HEK293 (cell line): ENCODE measurements around the gene MBP.

Experiments
- CTCF ChIA-PET: fragments of 350-600 bp; formaldehyde crosslinking; extraction: SDS; loops from one replicate; lab custom pipeline; 2021; ENCODE audit warnings: antibody characterized with exemption; lab: Yijun Ruan, JAX
- POLR2A ChIA-PET: fragments of 300-600 bp; formaldehyde crosslinking; extraction: SDS; loops from one replicate; lab custom pipeline; 2020; ENCODE audit warnings: antibody characterized with exemption, inconsistent platforms; lab: Yijun Ruan, JAX
- H3K27ac ChIP-seq: fragments of 200-500 bp; sonication (Bioruptor generic); 2 replicates; pipeline ENCODE4 v1.5.1; 2014; ENCODE audit warnings: low read depth, low read length, control low read depth, inconsistent platforms; ENCODE audit errors: extremely low read depth
- H3K36me3 ChIP-seq, 2 experiments: fragments of 200-500 bp in 1 of 2; sonication (Bioruptor generic) in 1 of 2; 1 replicate in 1 of 2; 2 replicates in 1 of 2; pipeline ENCODE4 v1.5.1; 2014 to 2017; ENCODE audit warnings: inconsistent platforms in 2 of 2, low read length in 2 of 2; ENCODE audit not compliant: control insufficient read depth in 2 of 2, insufficient read depth in 1 of 2
- H3K4me1 ChIP-seq: fragments of 200-500 bp; sonication (Bioruptor generic); 2 replicates; pipeline ENCODE4 v1.5.1; 2014; ENCODE audit warnings: mild to moderate bottlenecking, low read length, inconsistent platforms; ENCODE audit not compliant: control insufficient read depth, insufficient read depth
- H3K4me3 ChIP-seq: 2 replicates; pipeline ENCODE4 v1.5.1; 2011; ENCODE audit warnings: low read depth, mild to moderate bottlenecking, control low read depth, low read length, moderate library complexity
- H3K9me3 ChIP-seq: fragments of 200-500 bp; sonication (Bioruptor generic); 2 replicates; pipeline ENCODE4 v1.5.1; 2014; ENCODE audit warnings: low read depth, low read length, inconsistent platforms; ENCODE audit not compliant: control insufficient read depth, insufficient read depth
- BCL11A ChIP-seq: fragments of 450-650 bp; formaldehyde crosslinking; IDR thresholded peaks from 2 replicates; pipeline ENCODE4 v1.5.1; 2016; ENCODE audit warnings: low read depth, missing biosample characterization, missing genetic modification characterization
- HOXD13 ChIP-seq: sonication (generic); formaldehyde crosslinking; IDR thresholded peaks from 2 replicates; pipeline ENCODE4 v1.8.0; 2022; ENCODE audit warnings: missing genetic modification reagents, borderline replicate concordance
- KLF1 ChIP-seq: fragments of 450-650 bp; formaldehyde crosslinking; IDR thresholded peaks from 2 replicates; pipeline ENCODE4 v1.5.1; 2016; ENCODE audit warnings: missing biosample characterization, missing genetic modification characterization
- KLF10 ChIP-seq: fragments of 450-650 bp; IDR thresholded peaks from 2 replicates; pipeline ENCODE4 v1.5.1; 2018; ENCODE audit warnings: missing biosample characterization, mild to moderate bottlenecking, missing genetic modification characterization
- KLF17 ChIP-seq: fragments of 450-650 bp; formaldehyde crosslinking; IDR thresholded peaks from 2 replicates; pipeline ENCODE4 v1.5.1; 2016; ENCODE audit warnings: missing biosample characterization, missing genetic modification characterization
- OVOL3 ChIP-seq: fragments of 450-650 bp; formaldehyde crosslinking; IDR thresholded peaks from 2 replicates; pipeline ENCODE4 v1.5.1; 2016; ENCODE audit warnings: missing biosample characterization, missing genetic modification characterization
- RBAK ChIP-seq: fragments of 450-650 bp; formaldehyde crosslinking; IDR thresholded peaks from 2 replicates; pipeline ENCODE4 v1.5.1; 2016; ENCODE audit warnings: missing biosample characterization, missing genetic modification characterization
- REPIN1 ChIP-seq: fragments of 450-650 bp; formaldehyde crosslinking; IDR thresholded peaks from 2 replicates; pipeline ENCODE4 v1.5.1; 2017; ENCODE audit warnings: missing biosample characterization, missing genetic modification characterization, low read depth
- SETDB1 ChIP-seq: IDR thresholded peaks from one replicate; pipeline ENCODE4 v1.6.1; 2017; ENCODE audit warnings: mild to moderate bottlenecking, low read length, moderate library complexity, mixed read lengths; ENCODE audit not compliant: insufficient read length
- YY2 ChIP-seq: fragments of 450-650 bp; formaldehyde crosslinking; IDR thresholded peaks from 2 replicates; pipeline ENCODE4 v1.5.1; 2016; ENCODE audit warnings: missing biosample characterization, missing genetic modification characterization
- ZBTB11 ChIP-seq: fragments of 450-650 bp; formaldehyde crosslinking; conservative IDR thresholded peaks from 2 replicates; pipeline ENCODE4 v1.5.1; 2016; ENCODE audit warnings: low read depth, missing biosample characterization, missing genetic modification characterization
- ZBTB48 ChIP-seq: fragments of 450-650 bp; formaldehyde crosslinking; IDR thresholded peaks from 2 replicates; pipeline ENCODE4 v1.5.1; 2016; ENCODE audit warnings: missing biosample characterization, missing genetic modification characterization
- ZFP41 ChIP-seq: fragments of 450-650 bp; formaldehyde crosslinking; IDR thresholded peaks from 2 replicates; pipeline ENCODE4 v1.5.1; 2016; ENCODE audit warnings: missing biosample characterization, missing genetic modification characterization, borderline replicate concordance
- ZNF10 ChIP-seq: fragments of 450-650 bp; formaldehyde crosslinking; IDR thresholded peaks from 2 replicates; pipeline ENCODE4 v1.5.1; 2017; ENCODE audit warnings: missing biosample characterization, missing genetic modification characterization
- ZNF155 ChIP-seq: fragments of 450-650 bp; formaldehyde crosslinking; IDR thresholded peaks from 2 replicates; pipeline ENCODE4 v1.5.1; 2016; ENCODE audit warnings: missing biosample characterization, missing genetic modification characterization
- ZNF16 ChIP-seq: fragments of 450-650 bp; formaldehyde crosslinking; IDR thresholded peaks from 2 replicates; pipeline ENCODE4 v1.5.1; 2016; ENCODE audit warnings: low read depth, missing biosample characterization, missing genetic modification characterization
- ZNF18 ChIP-seq: fragments of 450-650 bp; formaldehyde crosslinking; IDR thresholded peaks from 2 replicates; pipeline ENCODE4 v1.5.1; 2016; ENCODE audit warnings: missing biosample characterization, missing genetic modification characterization
- ZNF324 ChIP-seq: fragments of 450-650 bp; formaldehyde crosslinking; IDR thresholded peaks from 2 replicates; pipeline ENCODE4 v1.5.1; 2016; ENCODE audit warnings: missing biosample characterization, missing genetic modification characterization
- ZNF48 ChIP-seq: fragments of 450-650 bp; formaldehyde crosslinking; IDR thresholded peaks from 2 replicates; pipeline ENCODE4 v1.5.1; 2016; ENCODE audit warnings: missing biosample characterization, missing genetic modification characterization
- ZNF513 ChIP-seq: fragments of 450-650 bp; IDR thresholded peaks from 2 replicates; pipeline ENCODE4 v1.5.1; 2018; ENCODE audit warnings: missing biosample characterization, missing genetic modification characterization
- ZNF555 ChIP-seq: fragments of 450-650 bp; formaldehyde crosslinking; conservative IDR thresholded peaks from 2 replicates; pipeline ENCODE4 v1.5.1; 2017; ENCODE audit warnings: missing biosample characterization, mild to moderate bottlenecking, missing genetic modification characterization, inconsistent platforms
- ZNF596 ChIP-seq: fragments of 450-650 bp; IDR thresholded peaks from 2 replicates; pipeline ENCODE4 v1.5.0; 2018; ENCODE audit warnings: missing biosample characterization, mild to moderate bottlenecking, missing genetic modification characterization, moderate library complexity
- ZNF768 ChIP-seq: fragments of 450-650 bp; formaldehyde crosslinking; IDR thresholded peaks from 2 replicates; pipeline ENCODE4 v1.5.1; 2018; ENCODE audit warnings: missing biosample characterization, mild to moderate bottlenecking, missing genetic modification characterization

Gene MBP

GRCh38 chr18:77038182-77038858, 94.3 kb downstream of the MBP start:
- Histone ChIP-seq H3K4me3 (no peak overlapping the region), H3K9me3 (no peaks in the 10 kb centered on the region), H3K36me3 (no peaks in the 10 kb centered on the region), H3K27ac (no peak overlapping the region), H3K4me1 (no peaks in the 10 kb centered on the region)
- POLR2A ChIA-PET = no interaction called here
- CTCF ChIA-PET = interaction anchor here (0.7 to 1.5 kb wide), 2 partner anchors 39 to 235 kb away, joined by 3 to 5 read pairs; no protein-coding TSS in a partner anchor
- TF ChIP-seq ZBTB11 (tag by site-specific recombination) = no peak
- no peak for TF ChIP-seq RBAK (tag by site-specific recombination)

- Histone ChIP-seq H3K36me3 (no peaks in the 10 kb centered on the region), H3K27ac (no peak overlapping the region), H3K4me1 (no peaks in the 10 kb centered on the region), H3K9me3 (no peaks in the 10 kb centered on the region), H3K4me3 (no peak overlapping the region)
- ChIA-PET CTCF (interaction anchor here (1.5 kb wide), 1 partner anchor 38 kb away, joined by 5 read pairs; no protein-coding TSS in a partner anchor), POLR2A (no interaction called here)
- no peak for TF ChIP-seq ZNF768 (tag by site-specific recombination)
Measured at GRCh38 chr18:77037567-77037966, 95.0 kb downstream of the MBP start.

- POLR2A ChIA-PET = no interaction called here
- no peak overlapping the region for H3K27ac ChIP-seq
- no peaks in the 10 kb centered on the region for H3K36me3 ChIP-seq
- H3K4me3 ChIP-seq = no peak overlapping the region
- TF ChIP-seq KLF17 (tag by site-specific recombination) (no peak), KLF1 (tag by site-specific recombination) (no peak), REPIN1 (tag by site-specific recombination) (no peak), ZBTB48 (tag by site-specific recombination) (no peak), ZNF513 (tag by site-specific recombination) (no peak), HOXD13 (CRISPR knock-in tag) (no peak), ZNF555 (no peak), KLF10 (no peak), BCL11A (tag by site-specific recombination) (no peak), OVOL3 (tag by site-specific recombination) (no peak), ZNF48 (no peak), ZNF155 (tag by site-specific recombination) (no peak), ZNF324 (tag by site-specific recombination) (no peak), ZNF16 (no peak), YY2 (tag by site-specific recombination) (no peak), ZNF596 (no peak), ZFP41 (tag by site-specific recombination) (no peak), ZNF10 (no peak), ZNF18 (tag by site-specific recombination) (no peak), SETDB1 (no peak)
- TF ChIP-seq, all 188 proteins: peak for 0
- CTCF ChIA-PET = interaction anchor here (1.1 kb wide), 1 partner anchor 35 kb away, joined by 3 read pairs; no protein-coding TSS in a partner anchor
- no peaks in the 10 kb centered on the region for H3K4me1 ChIP-seq
- H3K9me3 ChIP-seq = no peaks in the 10 kb centered on the region
Measured at GRCh38 chr18:77035380-77036187, 97.0 kb downstream of the MBP start.
